A549 (cell line): ENCODE measurements around the gene HNF4A.

ENCODE experiments used
- CBX2 ChIP-seq: fragments of 200-600 bp; sonication (generic); IDR thresholded peaks from 2 replicates; pipeline ENCODE4 v1.6.1; 2016; ENCODE audit warnings: low read depth, mild to moderate bottlenecking, borderline replicate concordance
- CTCF ChIP-seq: fragments of >200 bp; sonication (Bioruptor Twin); formaldehyde crosslinking; IDR thresholded peaks from 3 replicates; pipeline ENCODE4 v1.5.1; 2016
- EP300 ChIP-seq, 2 experiments: fragments of >200 bp; sonication (Bioruptor Twin); formaldehyde crosslinking; IDR thresholded peaks; 2 replicates in 1 of 2; 3 replicates in 1 of 2; pipeline ENCODE4 v1.6.1; 2016 to 2017
- FOXS1 ChIP-seq: fragments of 250-450 bp; sonication (Bioruptor Pico); IDR thresholded peaks from 2 replicates; pipeline ENCODE4 v1.5.0; 2020; ENCODE audit warnings: mild to moderate bottlenecking, moderate library complexity
- HDAC2 ChIP-seq: fragments of 200-600 bp; sonication (generic); IDR thresholded peaks from 2 replicates; pipeline ENCODE4 v1.6.1; 2016
- HOXB13 ChIP-seq: fragments of 250-450 bp; sonication (Bioruptor Pico); IDR thresholded peaks from 2 replicates; pipeline ENCODE4 v1.5.0; 2020; ENCODE audit warnings: low read depth, mild to moderate bottlenecking, moderate library complexity
- PHF8 ChIP-seq: fragments of 200-600 bp; sonication (generic); IDR thresholded peaks from 2 replicates; pipeline ENCODE4 v1.6.1; 2016; ENCODE audit warnings: low read depth, mild to moderate bottlenecking, antibody characterized with exemption, moderate library complexity, borderline replicate concordance
- SMC3 ChIP-seq: fragments of >200 bp; sonication (Bioruptor Twin); formaldehyde crosslinking; IDR thresholded peaks from 3 replicates; pipeline ENCODE4 v1.6.1; 2018; ENCODE audit warnings: inconsistent platforms
- SREBF2 ChIP-seq: fragments of 450-650 bp; IDR thresholded peaks from 2 replicates; pipeline ENCODE4 v1.6.1; 2014; ENCODE audit warnings: mild to moderate bottlenecking, moderate library complexity

GRCh38 chr20:44461803-44462174 lies 106.3 kb downstream of the HNF4A start:
- no peak for TF ChIP-seq FOXS1 (CRISPR knock-in tag)
- no peak for TF ChIP-seq CTCF
- no peak for TF ChIP-seq SMC3
- TF ChIP-seq PHF8: no peak
- TF ChIP-seq EP300 (IDR thresholded peaks at IDR 0.05): no peak
- no peak for TF ChIP-seq SREBF2
- no peak for TF ChIP-seq CBX2
- no peak for TF ChIP-seq HOXB13 (CRISPR knock-in tag)
- no peak for TF ChIP-seq HDAC2
